Measurements from ENCODE around the gene EIF2D.
A peak's percentile ranks its signal among the peaks of the same experiment; 100 is the strongest.

EIF2D gene

GRCh38 chr1:206568779-206569352 is 43.4 kb downstream of the EIF2D start:
- DNase-seq = peak in 1 of 2 donors; percentile 37

GRCh38 chr1:206568256-206568655 is 44.0 kb downstream of the EIF2D start:
- DNase-seq = no peak

- no peak for DNase-seq
Measured at GRCh38 chr1:206566999-206567398, 45.3 kb downstream of the EIF2D start.

- DNase-seq = no peak
Measured at GRCh38 chr1:206565995-206566394, 46.3 kb downstream of the EIF2D start.

- no peak for DNase-seq
Measured at GRCh38 chr1:206563367-206564207, 48.7 kb downstream of the EIF2D start.

GRCh38 chr1:206560007-206560716 is 52.1 kb downstream of the EIF2D start:
- DNase-seq = no peak

GRCh38 chr1:206559672-206559995 is 52.6 kb downstream of the EIF2D start:
- no peak for DNase-seq

GRCh38 chr1:206558794-206559671 is 53.2 kb downstream of the EIF2D start:
- DNase-seq = no peak

GRCh38 chr1:206557636-206558473 is 54.4 kb downstream of the EIF2D start:
- peak; percentile 55 to 65 for DNase-seq

GRCh38 chr1:206556750-206557635 is 55.3 kb downstream of the EIF2D start:
- peak; percentile 87 to 89 for DNase-seq

GRCh38 chr1:206556047-206556749 is 56.1 kb downstream of the EIF2D start:
- no peak for DNase-seq

GRCh38 chr1:206555473-206555935 is 56.8 kb downstream of the EIF2D start:
- peak; percentile 40 to 58 for DNase-seq

GRCh38 chr1:206554701-206555472 is 57.4 kb downstream of the EIF2D start:
- DNase-seq = no peak

- DNase-seq = no peak
Measured at GRCh38 chr1:206554211-206554610, 58.1 kb downstream of the EIF2D start.

- DNase-seq = peak; percentile 86 to 88
Measured at GRCh38 chr1:206551986-206552326, 60.3 kb downstream of the EIF2D start.

GRCh38 chr1:206551296-206551985 is 60.8 kb downstream of the EIF2D start:
- no peak for DNase-seq

GRCh38 chr1:206550446-206550845 is 61.8 kb downstream of the EIF2D start:
- DNase-seq = no peak

- no peak for DNase-seq
Measured at GRCh38 chr1:206547104-206547503, 65.2 kb downstream of the EIF2D start.

GRCh38 chr1:206545351-206545750 is 66.9 kb downstream of the EIF2D start:
- no peak for DNase-seq
